Activated T-helper 17 cell treated with anti-CD3 and anti-CD28 coated beads, Interleukin-2, amount 50 U/mL, for 72 hours (primary cell): ENCODE data around the gene NFIA. TPM values are rescaled to one million over a fixed set of nuclear protein-coding genes. Genes with fewer than 3 reads are reported as not detected.
A peak's percentile ranks its signal among the peaks of the same experiment; 100 is the strongest.

Source experiments
- ATAC-seq: fragments of 150-1000 bp; cut with Tn5 transposase; replicated peaks from 2 replicates; pipeline ENCODE4 v1.10.0; 2021; ENCODE audit warnings: mild to moderate bottlenecking, moderate library complexity
- H3K27ac Mint-ChIP-seq: one replicate; pipeline ENCODE4 v1.8.0; 2022; ENCODE audit warnings: mixed read lengths
- H3K27me3 Mint-ChIP-seq: one replicate; pipeline ENCODE4 v1.8.0; 2022; ENCODE audit warnings: mixed read lengths
- H3K36me3 Mint-ChIP-seq: one replicate; pipeline ENCODE4 v1.8.0; 2022; ENCODE audit warnings: low read depth, mild to moderate bottlenecking, mixed read lengths
- H3K4me1 Mint-ChIP-seq: one replicate; pipeline ENCODE4 v1.8.0; 2022; ENCODE audit warnings: mixed read lengths
- H3K4me3 Mint-ChIP-seq: one replicate; pipeline ENCODE4 v1.8.0; 2022; ENCODE audit warnings: mild to moderate bottlenecking, mixed read lengths
- H3K9me3 Mint-ChIP-seq: one replicate; pipeline ENCODE4 v1.8.0; 2022; ENCODE audit warnings: mixed read lengths
- total RNA-seq, 2 donors: library from RNA; stranded (reverse); gene quantifications; one replicate each; pipeline ENCODE4 v1.2.3, GENCODE V29; 2022

Gene NFIA
- total RNA-seq, 2 donors from 2014 or later = 3.5 to 5.1 TPM

DNA sequence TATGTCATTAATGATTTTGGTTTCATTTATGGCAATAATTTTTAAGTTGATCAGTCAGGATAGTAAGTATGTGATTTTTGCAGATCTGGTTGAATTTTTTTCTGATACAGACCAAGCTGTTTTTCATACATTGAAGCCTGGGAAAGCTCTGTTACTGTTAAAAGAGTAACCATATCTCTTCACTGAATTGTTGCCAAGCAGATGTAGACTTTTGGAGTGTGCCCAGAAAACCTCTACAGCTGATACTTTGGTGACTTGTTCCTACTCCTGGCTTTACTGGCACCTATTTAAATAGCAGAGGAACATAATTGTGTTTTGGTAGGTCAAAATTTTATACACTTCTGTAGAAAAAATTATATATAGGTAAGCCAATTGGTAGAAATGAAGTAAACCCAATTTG is 49.4 kb downstream of the NFIA start:
- peaks cover 5% of the 10 kb centered on the region for H3K4me1 Mint-ChIP-seq
- H3K27ac Mint-ChIP-seq = no peak overlapping the region
- H3K27me3 Mint-ChIP-seq = peaks cover 4% of the 10 kb centered on the region
- no peaks in the 10 kb centered on the region for H3K36me3 Mint-ChIP-seq
- no peak overlapping the region for H3K4me3 Mint-ChIP-seq
- ATAC-seq = no peak
- H3K9me3 Mint-ChIP-seq = no peaks in the 10 kb centered on the region

DNA sequence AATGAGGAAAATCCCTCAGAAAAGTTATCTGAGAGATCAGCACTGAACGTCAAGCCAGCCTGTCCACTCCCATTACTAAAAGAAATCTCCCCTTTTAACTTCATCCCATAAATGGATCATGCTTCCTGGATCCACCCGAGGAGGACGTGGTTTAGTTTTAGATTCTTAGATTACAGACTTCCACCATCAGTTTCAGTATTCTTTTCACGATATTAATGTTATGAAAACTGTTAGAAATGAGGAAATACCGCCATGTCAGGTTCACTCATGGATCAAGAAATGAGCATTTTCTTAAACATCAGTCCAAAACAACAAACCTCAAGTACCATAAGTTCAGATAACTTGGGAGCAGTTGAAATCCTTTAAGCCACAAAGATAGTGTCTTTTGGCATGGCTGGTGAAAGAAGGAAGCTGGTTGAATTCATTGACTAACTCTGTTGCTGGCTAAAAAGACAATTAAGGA is 49.8 kb downstream of the NFIA start:
- Mint-ChIP-seq H3K4me1 (peaks cover 5% of the 10 kb centered on the region), H3K36me3 (no peaks in the 10 kb centered on the region), H3K4me3 (peak overlapping the region; percentile 1), H3K27ac (peak overlapping the region; percentile 7), H3K27me3 (peaks cover 4% of the 10 kb centered on the region), H3K9me3 (no peaks in the 10 kb centered on the region)
- ATAC-seq = peak; percentile 24

DNA sequence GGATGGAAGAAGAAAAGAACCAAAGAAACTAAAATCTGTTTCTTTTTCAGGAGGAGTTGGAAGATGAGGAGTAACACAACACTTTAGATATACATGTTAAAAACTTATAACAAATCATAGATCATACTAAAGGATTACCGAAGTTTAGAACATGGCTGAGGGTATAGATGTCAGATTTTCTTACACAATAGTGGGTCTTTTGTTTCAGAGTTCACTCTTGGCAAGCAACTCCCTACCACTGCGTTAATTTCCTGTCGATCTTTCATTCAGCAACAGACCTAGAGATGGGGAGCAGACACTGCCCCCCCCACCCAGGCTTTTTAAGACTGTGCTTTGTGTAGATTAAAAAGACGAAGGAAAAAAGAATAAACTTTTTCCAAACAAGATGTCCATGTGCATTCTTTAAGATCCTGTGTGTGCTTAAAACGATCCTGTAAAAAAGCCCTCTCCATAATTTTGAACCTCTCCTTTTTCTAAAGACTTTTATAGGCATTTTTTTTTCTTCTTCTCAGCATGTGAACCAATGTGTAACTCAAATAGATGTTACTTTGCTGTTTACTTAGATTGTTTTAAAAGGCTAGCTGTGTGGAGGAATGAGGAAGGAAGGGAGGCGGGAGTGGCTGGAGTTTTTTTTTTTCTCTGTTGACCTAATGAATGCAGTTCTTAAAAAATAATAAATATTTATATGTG is 50.4 kb downstream of the NFIA start:
- peak overlapping the region; percentile 1 for H3K4me3 Mint-ChIP-seq
- H3K4me1 Mint-ChIP-seq = peaks cover 5% of the 10 kb centered on the region
- peaks cover 4% of the 10 kb centered on the region for H3K27me3 Mint-ChIP-seq
- ATAC-seq = no peak
- H3K36me3 Mint-ChIP-seq = no peaks in the 10 kb centered on the region
- no peaks in the 10 kb centered on the region for H3K9me3 Mint-ChIP-seq
- H3K27ac Mint-ChIP-seq = peak overlapping the region; percentile 7

DNA sequence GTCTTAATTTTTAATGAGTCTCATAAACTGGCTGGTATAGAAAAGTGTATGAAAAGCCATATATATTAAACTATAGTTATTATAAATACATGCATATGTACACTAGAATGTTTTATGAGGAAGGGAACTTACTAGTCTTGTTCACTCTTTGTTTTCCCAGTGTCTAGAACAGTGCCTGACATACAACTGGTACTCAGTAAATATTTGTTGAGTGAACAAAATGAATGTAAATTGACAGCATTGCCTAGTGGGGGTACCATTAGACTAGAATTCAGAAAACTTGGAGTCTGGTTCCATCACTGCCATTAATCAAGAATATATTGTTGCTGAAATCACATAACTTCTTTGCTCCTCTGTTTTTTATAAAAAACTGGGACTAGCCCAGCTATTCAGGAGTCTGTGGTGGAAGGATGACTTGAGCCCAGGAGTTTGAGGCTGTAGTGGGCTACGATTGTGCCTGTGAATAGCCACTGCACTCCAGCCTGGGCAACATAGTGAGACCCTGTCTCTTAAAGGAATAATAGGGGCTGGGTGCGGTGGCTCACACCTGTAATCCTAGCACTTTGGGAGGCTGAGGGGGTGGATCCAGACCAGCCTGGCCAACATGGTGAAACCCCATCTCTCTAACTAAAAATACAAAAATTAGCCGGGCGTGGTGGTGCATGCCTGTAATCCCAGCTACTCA is 51.1 kb downstream of the NFIA start:
- Mint-ChIP-seq H3K4me1 (peaks cover 5% of the 10 kb centered on the region), H3K27ac (no peak overlapping the region), H3K36me3 (no peaks in the 10 kb centered on the region), H3K4me3 (no peak overlapping the region), H3K27me3 (peaks cover 4% of the 10 kb centered on the region), H3K9me3 (no peaks in the 10 kb centered on the region)
- ATAC-seq = no peak

DNA sequence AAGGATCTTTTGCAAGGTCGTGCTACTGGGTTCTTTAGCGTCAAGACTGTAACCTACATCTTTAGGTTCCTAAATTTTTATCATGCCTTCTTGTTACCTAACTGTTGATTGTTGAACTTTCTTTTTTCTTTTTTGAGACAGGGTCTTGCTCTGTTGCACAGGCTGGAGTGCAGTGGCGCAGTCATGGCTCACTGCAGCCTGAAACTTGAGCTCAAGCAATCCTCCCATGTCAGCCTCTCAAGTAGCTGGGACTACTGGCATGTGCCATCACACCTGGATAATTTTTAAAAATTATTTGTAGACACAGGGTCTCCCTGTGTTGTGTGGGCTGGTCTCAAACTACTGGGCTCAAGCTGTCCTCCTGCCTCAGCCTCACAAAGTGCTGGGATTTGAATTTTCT is 52.9 kb downstream of the NFIA start:
- peaks cover 5% of the 10 kb centered on the region for H3K4me1 Mint-ChIP-seq
- no peak for ATAC-seq
- no peak overlapping the region for H3K27ac Mint-ChIP-seq
- H3K4me3 Mint-ChIP-seq = no peak overlapping the region
- H3K36me3 Mint-ChIP-seq = no peaks in the 10 kb centered on the region
- peaks cover 4% of the 10 kb centered on the region for H3K27me3 Mint-ChIP-seq
- H3K9me3 Mint-ChIP-seq = no peaks in the 10 kb centered on the region

DNA sequence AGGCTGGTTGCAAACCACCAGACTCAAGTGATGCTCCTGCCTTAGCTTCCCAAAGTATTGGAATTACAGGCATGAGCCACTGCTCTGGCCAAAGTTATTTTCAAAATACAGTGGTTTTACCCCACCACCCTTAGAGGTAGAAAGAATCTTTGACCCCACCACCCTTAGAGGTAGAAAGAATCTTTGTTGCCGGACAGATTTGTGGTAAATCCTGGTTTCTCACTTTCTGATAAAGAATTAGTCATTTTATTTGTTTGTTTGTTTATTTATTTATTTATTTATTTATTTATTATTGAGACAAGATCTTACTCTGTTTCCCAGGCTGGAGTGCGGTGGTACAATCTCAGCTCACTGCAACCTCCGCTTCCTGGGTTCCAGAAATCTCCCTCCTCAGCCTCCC is 55.9 kb downstream of the NFIA start:
- H3K27me3 Mint-ChIP-seq = no peaks in the 10 kb centered on the region
- H3K27ac Mint-ChIP-seq = no peak overlapping the region
- H3K36me3 Mint-ChIP-seq = no peaks in the 10 kb centered on the region
- H3K4me3 Mint-ChIP-seq = no peak overlapping the region
- ATAC-seq = no peak
- H3K9me3 Mint-ChIP-seq = no peaks in the 10 kb centered on the region
- H3K4me1 Mint-ChIP-seq = no peaks in the 10 kb centered on the region

DNA sequence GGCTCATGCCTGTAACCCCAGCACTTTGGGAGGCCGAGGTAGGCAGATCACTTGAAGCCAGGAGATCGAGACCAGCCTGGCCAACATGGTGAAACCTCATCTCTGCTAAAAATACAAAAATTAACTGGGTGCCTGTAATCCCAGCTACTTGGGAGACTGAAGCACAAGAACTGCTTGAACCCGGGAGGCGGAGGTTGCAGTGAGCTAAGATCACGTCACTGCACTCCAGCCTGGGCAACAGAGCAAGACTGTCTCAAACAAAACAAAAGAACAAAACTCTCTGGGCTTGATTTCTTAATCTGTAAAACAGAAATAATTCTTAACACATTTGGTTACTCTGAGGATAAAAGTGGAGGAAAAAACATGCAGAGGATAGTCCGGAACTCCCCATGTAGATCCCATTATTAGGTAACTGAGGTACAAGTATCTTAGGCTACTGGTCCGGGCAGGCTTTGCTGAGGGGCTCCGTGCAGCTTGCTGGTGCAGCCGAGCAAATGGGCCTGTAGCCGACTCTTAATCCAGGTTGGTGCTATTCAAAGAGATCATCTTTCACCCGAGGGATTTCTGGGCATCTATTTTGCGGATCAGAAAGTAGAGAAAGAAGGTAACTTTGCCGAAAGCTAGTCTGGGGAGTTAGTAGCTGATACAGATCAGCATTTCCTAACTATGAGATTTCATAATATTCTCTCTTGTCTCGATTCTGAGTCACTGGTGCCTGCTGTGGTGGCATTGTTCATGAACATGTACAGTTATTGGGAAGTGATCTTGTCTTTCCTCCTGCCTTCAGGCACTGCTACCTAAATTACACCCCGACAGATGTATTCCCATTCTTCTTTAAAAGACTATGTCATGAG is 56.8 kb downstream of the NFIA start:
- Mint-ChIP-seq H3K27me3 (no peaks in the 10 kb centered on the region), H3K4me1 (no peaks in the 10 kb centered on the region), H3K9me3 (no peaks in the 10 kb centered on the region), H3K4me3 (no peak overlapping the region), H3K27ac (no peak overlapping the region), H3K36me3 (no peaks in the 10 kb centered on the region)
- ATAC-seq = no peak

DNA sequence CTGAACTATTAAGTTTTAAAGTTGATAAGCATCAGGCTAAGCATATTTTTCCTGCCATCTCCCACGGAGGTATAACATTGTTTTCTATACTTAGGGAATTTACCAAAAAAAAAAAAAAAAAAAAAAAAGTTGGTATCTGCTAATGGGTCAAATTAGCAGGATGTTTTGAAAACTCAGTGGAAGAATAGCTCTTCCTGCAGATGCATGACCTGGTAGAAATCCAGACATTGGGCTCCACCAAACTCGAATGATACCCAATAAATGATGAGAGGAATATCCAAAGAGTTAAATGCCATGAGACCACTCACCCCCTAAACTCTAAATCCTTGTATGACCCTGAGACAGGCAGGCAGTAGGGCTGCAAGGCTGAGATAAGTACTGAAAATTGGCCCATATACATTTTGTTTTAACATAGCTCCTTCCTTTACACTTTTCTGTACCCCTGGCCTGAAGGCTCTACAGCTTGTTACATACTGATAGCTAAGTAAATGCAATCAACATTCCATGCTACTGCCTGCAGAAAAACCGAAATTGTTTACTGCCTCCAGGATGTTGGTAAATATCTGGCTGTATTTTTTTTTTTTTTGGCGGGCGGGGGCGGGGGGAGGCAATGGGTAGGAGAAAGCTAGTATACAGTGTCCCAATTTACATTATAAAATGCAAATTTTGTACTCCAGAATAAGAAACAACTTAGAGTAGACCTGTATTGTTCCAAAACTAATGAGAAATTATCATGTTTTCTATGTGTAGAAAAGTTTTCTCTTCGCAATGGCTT is 57.6 kb downstream of the NFIA start:
- H3K27me3 Mint-ChIP-seq = no peaks in the 10 kb centered on the region
- no peaks in the 10 kb centered on the region for H3K36me3 Mint-ChIP-seq
- no peak for ATAC-seq
- no peaks in the 10 kb centered on the region for H3K9me3 Mint-ChIP-seq
- no peak overlapping the region for H3K4me3 Mint-ChIP-seq
- H3K27ac Mint-ChIP-seq = no peak overlapping the region
- no peaks in the 10 kb centered on the region for H3K4me1 Mint-ChIP-seq

DNA sequence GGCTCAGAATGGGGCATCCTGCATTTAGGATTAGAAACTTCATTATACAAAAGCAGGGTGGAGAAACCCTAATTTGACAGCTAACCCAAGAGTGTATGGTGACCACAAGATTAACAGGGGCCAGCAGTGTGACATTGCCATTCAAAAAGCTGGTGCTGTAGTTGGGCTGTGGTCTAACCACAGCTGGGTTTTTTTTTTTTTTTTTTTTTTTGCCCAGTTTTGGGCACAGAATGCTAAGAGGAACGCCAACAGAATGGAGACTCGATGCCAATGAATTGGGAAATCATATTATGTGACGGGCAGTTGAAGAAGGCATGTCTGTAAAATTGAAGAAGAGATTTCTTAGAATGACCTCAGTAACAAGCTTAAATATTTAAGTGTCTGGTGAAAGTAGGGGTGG is 58.4 kb downstream of the NFIA start:
- Mint-ChIP-seq H3K4me3 (no peak overlapping the region), H3K9me3 (no peaks in the 10 kb centered on the region), H3K4me1 (no peaks in the 10 kb centered on the region), H3K27ac (no peak overlapping the region), H3K27me3 (no peaks in the 10 kb centered on the region), H3K36me3 (no peaks in the 10 kb centered on the region)
- no peak for ATAC-seq

DNA sequence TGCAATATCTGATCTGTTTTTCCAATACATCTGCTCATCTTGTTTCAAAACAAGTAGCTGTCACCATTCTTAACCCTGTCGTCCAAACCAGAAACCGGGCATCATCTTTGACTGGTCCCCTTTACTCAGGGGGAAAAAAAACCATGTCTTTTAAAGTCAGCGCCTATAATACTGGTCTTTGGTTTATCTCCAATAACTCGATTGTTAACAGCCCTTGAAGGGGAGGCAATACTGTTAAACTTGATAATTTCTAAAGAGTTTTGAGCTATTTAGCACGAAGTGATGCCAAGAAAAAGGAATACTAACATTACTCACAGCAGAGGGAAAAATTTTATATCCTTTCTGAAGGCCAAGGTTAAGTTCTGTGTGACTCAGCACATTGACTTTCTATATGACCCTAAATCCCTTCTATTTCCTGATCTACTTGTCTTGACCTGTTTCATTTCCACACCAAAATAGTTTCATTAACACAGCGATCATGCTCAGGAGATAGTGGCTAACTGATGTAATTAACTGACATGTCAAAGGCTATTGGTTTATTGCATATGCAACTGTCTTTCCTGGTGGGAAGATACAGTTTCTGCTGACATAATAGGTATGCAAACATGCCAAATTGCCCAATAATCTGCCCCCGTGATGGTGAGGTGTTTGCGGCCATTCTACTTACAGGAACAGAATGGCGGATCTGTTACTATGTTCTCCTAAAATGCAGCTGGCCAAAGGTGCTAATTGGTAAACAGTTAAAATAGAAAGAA is 59.1 kb downstream of the NFIA start:
- no peak for ATAC-seq
- no peaks in the 10 kb centered on the region for H3K4me1 Mint-ChIP-seq
- no peak overlapping the region for H3K4me3 Mint-ChIP-seq
- H3K27ac Mint-ChIP-seq = no peak overlapping the region
- H3K36me3 Mint-ChIP-seq = no peaks in the 10 kb centered on the region
- H3K9me3 Mint-ChIP-seq = no peaks in the 10 kb centered on the region
- no peaks in the 10 kb centered on the region for H3K27me3 Mint-ChIP-seq

DNA sequence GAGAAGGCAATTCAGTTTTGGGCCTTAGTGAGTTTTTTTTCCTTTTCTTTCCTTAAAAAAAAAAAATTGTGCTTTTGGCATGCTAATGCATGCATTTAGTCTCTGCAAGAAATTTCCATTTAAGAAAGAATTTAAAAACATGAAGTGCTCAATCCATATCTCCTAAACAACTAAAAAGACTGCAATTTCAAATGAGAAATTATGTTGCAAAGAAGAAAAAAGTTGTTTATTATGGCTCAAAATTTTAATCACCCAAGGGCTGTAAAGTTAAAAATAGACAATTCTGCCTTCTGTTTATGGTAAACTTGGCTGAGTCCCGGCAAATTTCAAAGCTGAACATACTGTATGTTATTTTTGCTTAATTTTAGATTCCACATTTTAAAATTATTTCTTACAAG is 59.7 kb downstream of the NFIA start:
- no peak overlapping the region for H3K27ac Mint-ChIP-seq
- no peaks in the 10 kb centered on the region for H3K36me3 Mint-ChIP-seq
- H3K4me3 Mint-ChIP-seq = no peak overlapping the region
- no peaks in the 10 kb centered on the region for H3K9me3 Mint-ChIP-seq
- ATAC-seq = no peak
- H3K4me1 Mint-ChIP-seq = no peaks in the 10 kb centered on the region
- no peaks in the 10 kb centered on the region for H3K27me3 Mint-ChIP-seq

DNA sequence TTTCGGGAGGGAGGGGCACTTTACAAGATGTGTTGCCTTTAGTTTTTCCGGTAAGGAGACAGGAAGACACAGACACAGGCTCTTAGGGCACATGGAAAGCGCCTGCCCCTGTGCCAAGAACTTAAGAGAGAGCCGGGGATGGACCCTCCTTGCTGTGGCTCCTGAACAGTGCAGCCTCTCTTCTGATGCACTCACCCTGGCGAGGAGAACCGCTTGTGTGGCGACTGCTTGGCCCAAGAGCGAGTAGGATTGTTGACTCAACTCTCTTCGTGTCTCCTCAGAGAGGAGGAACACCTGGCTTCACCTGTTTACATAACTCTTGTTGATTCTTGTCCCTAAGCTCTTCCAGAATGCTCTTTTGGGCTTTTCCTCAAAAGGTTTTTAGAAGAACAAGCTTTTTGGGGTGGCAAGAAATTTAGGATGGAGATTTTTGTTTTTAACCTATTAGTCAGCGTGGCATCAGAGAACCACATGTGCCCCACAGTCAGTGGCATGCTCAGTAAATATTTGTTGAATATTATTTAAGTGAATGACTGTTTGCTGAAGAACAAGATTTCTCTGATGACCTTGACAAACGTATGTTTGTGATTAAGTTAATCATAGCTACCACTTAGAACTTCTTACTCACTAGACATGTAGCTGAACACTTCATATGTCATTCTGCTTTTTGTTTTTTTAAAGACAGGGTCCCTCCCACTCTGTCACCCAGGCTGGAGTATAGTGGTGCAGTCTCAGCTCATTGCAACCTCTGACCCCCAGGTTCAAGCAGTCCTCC is 60.6 kb downstream of the NFIA start:
- Mint-ChIP-seq H3K4me1 (no peaks in the 10 kb centered on the region), H3K36me3 (no peaks in the 10 kb centered on the region)

DNA sequence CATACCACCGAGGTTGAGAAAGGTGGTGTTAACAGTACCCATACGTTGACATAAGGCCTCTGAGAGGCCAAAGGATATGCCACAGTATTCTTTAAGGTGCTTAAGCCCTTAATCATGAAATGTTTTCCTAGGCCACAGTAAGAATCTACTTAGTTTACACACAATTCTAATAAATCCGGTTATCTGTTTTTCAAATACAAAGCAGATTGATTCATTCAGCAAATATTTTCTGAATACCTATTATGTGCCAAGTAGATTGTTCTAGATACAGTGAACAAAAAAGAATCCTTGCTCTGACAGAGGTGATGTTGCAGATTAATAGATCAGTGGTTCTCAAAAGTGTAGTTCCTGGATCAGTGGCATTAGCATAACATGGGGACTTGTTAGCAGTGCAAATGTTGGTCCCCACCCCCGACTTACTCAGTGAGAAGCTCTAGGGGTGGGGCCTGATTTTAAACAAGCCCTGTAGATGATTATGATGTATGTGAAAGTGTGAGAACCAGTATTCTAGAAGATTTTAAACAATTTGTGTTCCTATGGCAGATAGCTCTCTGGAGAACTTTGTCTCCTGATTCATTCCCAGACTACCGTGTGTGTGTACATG is 61.6 kb downstream of the NFIA start:
- Mint-ChIP-seq H3K36me3 (no peaks in the 10 kb centered on the region), H3K4me3 (no peak overlapping the region), H3K27ac (no peak overlapping the region), H3K27me3 (no peaks in the 10 kb centered on the region), H3K4me1 (no peaks in the 10 kb centered on the region), H3K9me3 (no peaks in the 10 kb centered on the region)
- no peak for ATAC-seq

More for the DNA sequence above, 60.6 kb downstream of the NFIA start:
- Mint-ChIP-seq H3K9me3 (no peaks in the 10 kb centered on the region), H3K4me3 (no peak overlapping the region), H3K27me3 (no peaks in the 10 kb centered on the region), H3K27ac (no peak overlapping the region)
- no peak for ATAC-seq
